Globus pallidus (tissue), 1 donor: ENCODE data around the gene CYP2A6.
"Not testable (repeated sequence)": the region's sequence is repeated elsewhere in the genome, so short reads cannot be mapped to it uniquely, and the experiment has no call there.

Experiments used
- DNase-seq: peaks from one replicate; pipeline ENCODE4 v3.0.0-alpha.2; 2015; ENCODE audit warnings: low spot score

CYP2A6 gene

DNA sequence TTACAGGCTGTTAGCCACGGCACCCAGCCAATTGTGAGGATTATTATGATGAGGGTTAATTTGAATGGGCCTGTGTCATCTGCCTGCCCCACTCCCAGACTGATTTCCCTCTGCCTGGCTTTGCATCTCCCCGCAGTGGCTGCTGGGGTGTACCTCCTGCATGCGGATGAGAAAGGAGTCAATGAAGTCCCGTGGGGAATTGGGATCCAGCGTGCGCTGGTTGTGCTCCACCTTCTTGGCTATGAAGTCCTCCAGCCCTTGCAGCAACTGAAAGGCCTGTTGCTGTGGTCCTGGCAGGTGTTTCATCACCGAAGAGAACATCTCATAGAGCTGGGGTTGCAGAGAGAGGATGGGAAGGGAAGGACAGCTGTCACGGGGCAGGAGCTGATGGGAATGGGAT is 3.5 kb downstream of the CYP2A6 start:
- not testable (repeated sequence) for DNase-seq

DNA sequence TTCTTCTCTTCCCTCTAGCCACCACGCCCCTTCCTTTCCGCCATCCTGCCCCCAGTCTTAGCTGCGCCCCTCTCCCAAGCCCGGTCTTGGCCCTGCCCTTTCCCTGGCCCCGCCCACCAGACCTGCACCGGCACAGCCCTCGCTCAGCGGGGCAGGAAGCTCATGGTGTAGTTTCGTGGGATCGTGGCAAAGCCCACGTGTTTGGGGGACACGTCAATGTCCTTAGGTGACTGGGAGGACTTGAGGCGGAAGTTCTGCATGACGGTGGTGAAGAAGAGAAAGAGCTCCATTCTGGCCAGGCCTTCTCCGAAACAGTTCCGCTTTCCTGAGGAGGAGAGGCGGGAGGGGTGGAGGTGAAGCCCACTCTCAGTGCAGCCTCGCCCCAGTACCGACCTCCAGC is 6.6 kb downstream of the CYP2A6 start:
- not testable (repeated sequence) for DNase-seq

DNA sequence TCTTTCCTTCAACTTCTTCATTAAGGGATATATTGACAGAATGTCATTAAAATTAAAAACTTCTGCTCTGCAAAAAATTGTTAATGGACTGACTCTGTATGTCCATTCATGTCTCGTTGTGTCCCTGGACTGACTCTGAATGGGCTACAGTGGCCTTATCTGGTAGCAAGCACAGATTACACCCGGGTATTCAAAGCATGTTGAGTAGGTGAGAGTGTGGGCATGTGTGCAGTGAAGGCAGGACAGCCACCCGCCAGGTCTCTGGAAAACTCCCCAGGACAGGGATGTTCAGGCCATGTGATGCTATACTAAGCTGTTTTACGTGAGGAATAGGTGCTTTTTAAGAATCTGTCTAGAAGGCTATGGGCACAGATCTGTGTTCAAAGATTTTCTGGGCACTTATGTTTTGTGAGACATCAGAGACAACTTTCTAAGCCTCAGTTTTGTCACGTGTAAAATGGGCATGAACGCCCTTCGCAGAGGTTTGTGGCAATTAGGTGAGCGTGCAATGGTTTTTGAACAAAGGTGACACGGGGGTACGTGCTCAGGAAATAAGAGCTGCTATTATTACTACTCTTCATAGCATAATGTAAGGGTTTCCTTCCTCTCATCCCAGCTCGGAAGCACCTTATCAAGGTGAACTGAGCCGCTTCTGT is 7.1 kb downstream of the CYP2A6 start:
- not testable (repeated sequence) for DNase-seq

DNA sequence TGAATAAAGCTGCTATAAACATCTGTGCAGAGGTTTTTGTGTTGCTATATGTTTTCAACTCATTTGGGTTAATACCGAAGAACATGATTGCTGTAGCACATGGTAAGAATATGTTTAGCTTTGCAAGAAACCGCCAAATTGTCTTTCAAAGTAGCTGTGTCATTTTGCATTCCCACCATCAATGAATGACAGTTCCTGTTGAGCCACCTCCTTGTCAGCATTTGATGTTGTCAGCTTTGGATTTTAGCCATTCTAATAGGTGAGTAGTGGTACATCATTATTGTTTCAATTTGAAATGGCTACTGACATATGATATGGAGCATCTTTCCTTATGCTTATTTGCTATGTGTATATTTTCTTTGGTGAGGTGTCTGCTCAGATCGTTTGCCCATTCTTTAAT is 8.2 kb downstream of the CYP2A6 start:
- DNase-seq: not testable (repeated sequence)

DNA sequence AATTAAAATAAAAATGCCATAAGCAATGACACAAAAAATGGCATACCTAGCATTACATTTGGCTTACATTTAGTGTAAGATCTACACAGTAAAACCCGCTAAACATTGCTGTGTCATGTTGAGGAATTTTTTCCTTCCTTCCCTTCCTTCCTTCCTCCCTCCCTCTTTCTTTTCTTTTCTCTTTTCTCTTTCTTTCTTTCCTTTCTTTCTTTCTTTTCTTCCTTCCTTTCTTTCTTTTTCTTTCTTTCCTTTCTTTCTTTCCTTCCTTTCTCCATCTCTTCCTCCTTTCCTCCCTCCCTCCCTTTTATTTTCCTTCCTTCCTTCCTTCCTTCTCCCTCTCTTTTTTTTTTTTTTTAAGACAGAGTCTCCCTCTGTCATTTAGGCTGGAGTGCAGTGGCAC is 11.8 kb downstream of the CYP2A6 start:
- not testable (repeated sequence) for DNase-seq

DNA sequence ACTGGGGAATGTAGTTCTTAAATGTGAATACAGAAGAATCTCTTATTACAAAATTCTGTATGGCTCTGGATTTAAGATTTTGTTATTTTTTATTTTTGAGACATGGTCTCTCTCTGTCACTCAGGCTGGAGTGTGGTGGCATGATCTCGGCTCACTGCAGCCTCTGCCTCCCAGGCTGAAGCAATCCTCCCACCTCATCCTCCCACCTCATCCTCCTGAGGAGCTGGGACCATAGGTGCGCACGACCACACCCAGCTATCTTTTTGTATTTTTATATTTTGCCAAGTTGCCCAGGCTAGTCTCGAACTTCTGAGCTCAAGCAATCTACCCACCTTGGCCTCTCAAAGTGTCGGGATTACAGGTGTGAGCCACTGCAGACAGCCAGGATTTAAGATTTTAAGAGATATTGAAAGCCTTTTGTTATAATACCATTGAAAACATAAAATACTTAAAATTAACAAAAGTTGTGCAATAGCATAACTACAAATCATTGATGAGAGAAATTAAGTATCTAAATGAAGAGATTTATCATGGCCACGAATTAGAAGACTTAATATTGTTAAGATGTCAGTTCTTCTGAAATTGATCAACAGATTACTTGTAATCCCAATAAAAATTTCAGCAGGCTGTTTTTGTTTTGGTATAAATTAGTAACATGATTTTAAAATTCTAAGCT is 13.4 kb downstream of the CYP2A6 start:
- DNase-seq: no peak

DNA sequence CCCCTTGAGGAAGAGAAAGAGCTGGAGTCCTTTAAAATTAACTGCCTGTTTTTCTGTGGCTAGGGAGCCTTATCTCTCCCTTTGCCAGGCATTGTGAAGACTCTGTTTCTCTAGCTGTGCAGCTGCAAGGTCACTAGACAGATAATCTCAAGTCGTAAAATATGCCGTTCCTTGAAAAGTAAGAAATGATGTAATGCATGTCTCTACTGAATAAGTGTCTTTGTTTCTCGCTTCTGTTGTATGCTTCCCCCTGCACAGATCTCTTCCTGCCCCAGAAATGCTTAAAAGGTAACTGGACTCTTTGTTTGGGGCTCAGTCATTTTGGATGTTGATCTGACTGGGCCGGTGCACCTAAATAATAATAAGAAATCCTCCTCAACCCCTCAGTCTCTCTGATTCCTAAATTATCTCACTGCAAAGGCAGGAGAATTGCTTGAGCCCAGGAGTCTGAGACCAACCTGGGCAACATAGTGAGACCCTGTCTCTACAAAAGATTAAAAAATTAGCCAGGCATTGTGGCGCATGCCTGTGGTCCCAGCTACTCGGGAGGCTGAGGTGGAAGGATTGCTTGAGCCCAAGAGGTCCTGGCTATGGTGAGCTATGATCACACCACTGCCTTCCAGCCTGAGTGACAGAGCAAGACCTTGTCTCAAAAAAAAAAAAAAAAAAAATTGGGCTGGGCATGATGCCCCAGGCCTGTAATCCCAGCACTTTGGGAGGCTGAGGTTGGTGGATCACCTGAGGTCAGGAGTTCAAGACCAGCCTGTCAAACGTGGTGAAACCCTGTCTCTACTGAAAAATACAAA is 16.3 kb downstream of the CYP2A6 start:
- DNase-seq: not testable (repeated sequence)

DNA sequence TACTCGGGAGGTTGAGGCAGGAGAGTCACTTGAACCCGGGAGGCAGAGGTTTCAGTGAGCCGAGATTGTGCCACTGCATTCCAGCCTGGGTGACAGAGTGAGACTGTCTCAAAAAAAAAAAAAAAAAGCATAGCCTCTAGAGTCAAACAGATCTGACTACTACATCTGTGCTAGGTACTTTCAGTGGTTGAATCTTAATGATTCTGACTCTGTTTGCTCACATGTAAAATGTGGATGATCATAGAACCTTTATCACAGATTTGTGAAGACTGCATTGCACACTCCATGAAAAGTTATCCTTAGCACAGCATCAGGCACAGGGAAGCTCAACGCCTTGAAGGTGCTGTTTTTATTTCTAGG is 17.8 kb downstream of the CYP2A6 start:
- not testable (repeated sequence) for DNase-seq

DNA sequence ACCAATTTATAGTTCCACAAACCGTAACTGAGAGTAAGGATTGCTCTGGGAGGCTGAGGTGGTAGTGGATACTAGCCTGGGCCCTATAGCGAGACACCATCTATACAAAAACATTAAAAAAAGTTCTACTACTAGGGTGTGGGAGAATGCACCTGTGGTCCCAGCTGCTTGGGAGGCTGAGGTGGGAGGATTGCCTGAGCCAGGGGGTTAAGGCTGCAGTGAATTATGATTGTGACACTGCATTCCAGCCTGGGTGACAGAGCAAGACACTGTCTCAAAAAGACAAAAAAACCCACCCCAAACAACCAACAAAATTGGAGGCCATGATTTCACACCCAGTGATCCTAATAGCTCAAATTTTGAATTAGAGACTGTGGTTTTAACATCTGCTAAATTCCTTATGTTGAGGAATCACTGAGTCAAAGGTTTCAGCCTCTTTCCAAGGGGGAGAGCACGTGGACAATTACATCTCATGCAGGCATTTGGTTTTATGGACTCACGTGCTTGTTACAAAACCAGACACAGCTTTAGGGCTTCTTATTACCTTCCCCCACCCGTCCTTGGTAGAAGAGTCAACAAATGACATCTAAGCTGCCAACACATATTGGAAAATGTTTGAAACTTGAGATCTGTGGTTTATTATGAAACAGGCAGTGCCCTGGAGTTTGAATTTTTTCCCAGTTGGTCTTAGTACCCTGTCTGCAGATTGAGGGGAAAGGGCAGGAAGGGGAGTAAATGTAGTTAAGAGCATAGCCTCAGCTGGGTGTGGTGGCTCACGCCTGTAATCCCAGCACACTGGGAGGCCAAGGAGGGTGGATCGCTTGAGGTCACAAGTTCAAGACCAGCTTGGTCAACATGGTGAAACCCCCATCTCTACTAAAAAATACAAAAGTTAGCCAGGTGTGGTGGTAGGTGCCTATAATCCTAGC is 18.5 kb downstream of the CYP2A6 start:
- DNase-seq: no peak

DNA sequence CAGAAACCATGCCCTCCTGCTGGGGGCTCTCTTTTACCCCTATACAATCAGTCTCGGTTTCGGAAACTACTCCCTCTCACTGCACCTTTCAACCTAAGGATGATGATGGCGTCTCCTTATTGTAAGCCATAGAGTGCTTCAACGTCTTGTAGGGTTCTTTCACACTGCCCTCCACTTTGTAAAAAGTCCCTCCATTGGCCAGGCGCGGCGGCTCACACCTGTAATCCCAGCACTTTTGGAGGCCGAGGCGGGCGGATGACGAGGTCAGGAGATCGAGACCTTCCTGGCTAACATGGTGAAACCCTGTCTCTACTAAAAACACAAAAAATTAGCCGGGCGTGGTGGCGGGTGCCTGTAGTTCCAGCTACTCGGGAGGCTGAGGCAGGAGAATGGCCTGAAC is 19.5 kb downstream of the CYP2A6 start:
- not testable (repeated sequence) for DNase-seq

DNA sequence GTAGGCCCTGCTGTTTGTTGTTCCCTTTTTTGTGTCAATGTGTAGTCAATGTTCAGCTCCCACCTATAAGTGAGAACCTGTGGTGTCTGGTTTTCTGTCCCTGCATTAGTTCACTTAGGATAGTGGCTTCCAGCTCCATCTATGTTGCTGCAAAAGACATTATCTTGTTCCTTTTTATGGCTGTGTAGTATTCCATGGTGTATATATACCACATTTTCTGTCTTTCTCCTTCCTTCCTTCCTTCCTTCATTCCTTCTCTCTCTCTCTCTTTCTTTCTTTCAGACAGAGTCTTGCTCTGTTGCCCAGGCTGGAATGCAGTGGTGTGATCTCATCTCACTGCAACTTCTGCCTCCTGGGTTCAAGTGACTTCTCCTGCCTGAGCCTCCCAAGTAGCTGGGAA is 21.0 kb downstream of the CYP2A6 start:
- no peak for DNase-seq

DNA sequence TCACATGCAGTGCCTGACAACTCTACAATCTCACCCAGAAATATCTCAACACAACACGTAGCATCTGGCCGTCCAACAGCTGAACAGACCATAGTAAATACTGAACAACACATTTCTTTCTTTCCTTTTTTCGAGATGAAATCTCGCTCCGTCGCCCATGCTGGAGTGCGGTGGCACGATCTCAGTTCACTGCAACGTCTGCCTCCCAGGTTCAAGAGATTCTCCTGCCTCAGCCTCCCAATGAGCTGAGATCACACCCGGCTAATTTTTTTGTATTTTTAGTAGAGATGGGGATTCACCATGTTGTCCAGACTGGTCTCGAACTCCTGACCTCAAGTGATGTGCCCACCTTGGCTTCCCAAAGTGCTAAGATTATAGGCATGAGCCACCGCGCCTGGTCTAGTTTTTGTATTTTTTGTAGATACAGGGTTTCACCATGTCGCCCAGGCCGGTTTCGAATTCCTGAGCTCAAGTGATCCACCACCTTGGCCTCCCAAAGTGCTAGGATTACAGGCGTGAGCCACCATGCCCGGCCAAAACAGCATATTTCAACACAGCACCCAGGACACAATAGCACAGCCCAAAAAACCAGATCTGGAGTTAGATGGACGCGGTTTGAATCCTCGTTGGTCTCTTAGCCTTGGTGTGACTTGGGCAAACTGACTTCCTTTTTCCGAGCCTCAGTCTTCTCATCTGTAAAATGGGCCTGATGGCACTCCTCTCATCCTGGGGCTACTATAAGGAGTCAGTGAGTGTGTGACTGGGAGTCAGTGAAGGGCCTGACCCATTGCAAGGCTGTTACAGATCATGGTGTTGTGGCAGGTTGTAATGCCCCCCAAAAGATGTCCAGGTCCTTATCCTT is 22.6 kb downstream of the CYP2A6 start:
- DNase-seq: no peak

DNA sequence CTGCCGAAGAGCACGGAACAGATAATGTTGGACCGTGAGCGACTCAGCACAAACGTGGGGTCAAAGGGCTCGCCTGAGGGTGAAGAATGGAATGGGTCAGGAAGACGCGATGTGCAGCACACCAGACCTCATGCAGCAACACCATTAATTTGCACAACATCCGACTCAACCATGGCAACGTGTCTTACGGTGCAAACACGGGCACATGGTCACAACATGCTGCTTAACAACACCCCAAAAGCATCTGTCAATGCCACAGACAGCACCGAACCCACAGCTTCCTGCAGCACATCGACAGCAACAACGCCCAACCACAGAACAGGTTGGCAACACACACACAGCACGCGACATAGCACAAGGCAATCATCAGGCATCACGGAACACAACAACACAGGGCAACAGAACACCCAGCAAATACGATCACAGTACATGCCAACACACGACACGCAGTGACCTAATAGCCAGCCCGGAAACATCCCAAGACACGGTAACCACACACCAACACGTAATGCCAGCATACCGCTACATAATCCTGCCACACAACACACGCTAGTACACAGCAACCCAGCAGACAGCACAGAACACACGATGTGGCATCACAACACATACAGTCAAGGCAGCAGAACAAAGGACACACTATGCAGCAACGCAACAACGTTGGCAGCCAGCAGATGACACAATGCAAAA is 23.4 kb downstream of the CYP2A6 start:
- peak; percentile 67 for DNase-seq

DNA sequence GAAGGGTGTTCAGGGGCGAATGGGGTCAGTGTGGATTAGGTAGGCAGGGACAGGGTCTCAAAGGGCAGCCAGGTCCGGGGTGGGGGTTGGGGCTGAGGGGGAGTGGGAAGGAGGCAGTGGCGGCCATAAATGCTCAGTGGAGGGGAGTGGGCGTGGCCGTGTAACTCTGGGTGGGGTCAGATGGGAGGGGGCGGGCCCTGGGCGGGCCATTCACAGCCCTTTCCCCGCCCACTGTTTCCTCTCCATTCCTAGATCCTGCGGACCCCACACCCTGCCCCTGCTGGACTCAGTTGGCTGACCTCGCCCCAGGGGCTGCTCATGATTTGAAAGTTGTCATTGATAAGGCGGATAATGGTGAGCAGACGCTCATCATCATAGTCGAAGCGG is 23.9 kb downstream of the CYP2A6 start:
- not testable (repeated sequence) for DNase-seq

DNA sequence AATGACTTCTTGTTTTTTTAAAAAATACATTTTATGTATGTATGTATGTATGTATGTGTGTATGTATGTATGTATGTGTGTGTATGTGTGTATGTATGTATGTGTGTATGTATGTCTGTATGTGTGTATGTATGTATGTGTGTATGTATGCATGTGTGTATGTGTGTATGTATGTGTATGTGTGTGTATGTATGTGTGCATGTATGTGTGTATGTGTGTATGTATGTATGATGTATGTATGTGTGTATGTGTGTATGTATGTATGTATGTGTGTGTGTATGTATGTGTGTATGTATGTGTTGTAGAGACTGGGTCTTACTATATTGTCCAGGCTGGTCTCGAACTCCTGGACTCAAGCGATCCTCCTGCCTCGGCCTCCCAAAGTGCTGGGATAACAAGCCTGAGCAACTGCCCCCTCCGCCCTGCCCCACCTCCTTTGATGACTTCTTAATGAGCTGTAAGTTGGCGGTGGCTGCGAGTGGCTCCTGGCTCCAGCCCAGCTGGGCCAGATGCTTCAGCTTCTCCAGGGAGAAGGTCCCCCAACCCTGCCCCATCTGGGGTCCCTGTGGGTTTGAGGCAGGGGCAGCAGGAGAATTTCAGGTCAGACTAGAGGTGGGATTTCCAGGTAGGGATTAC is 24.7 kb downstream of the CYP2A6 start:
- not testable (repeated sequence) for DNase-seq

DNA sequence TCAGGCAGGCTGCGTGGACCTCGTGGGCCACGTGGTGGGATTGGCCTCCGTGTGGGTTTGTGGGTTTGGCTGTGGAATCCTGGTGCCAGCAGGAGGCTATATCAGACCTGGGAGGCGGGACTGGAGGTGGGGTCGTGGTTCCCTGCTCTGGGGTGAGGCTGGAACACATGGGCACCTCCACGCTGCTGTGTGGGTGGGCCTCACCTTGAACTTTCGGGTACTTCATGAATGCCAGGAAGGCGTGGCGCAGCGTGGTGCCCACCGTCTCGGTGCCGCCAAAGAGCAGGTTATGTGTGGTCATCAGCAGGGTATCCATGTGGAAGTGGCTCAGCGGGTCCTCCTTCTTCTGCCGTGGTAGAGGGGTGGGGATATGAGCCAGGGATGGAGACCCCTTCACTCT is 25.3 kb downstream of the CYP2A6 start:
- DNase-seq: not testable (repeated sequence)

DNA sequence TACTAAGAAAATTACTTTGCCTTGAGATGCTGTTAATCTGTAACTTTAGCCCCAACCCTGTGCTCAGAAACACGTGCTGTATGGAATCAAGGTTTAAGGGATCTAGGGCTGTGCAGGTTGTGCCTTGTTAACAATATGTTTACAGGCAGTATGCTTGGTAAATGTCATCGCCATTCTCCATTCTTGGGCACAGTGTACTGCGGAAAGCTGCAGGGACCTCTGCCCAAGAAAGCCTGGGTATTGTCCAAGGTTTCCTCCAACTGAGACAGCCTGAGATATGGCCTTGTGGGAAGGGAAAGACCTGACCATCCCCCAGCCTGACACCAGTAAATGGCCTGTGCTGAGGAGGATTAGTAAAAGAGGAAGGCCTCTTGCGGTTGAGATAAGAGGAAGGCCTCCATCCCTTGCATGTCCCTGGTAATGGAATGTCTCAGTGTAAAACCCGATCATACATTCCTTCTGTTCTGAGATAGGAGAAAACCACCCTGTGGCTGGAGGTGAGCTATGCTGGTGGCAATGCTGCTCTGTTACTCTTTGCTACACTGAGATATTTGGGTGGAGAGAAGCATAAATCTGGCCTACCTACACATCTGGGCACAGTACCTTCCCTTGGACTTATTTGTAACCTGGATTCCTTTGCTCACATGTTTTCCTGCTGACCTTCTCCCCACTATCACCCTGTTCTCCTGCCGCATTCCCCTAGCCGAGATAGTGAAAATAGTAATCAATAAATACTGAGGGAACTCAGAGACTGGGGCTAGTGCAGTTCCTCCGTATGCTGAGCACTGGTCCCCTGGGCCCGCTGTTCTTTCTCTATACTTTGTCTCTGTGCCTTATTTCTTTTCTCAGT is 27.3 kb downstream of the CYP2A6 start:
- DNase-seq: peak; percentile 34

DNA sequence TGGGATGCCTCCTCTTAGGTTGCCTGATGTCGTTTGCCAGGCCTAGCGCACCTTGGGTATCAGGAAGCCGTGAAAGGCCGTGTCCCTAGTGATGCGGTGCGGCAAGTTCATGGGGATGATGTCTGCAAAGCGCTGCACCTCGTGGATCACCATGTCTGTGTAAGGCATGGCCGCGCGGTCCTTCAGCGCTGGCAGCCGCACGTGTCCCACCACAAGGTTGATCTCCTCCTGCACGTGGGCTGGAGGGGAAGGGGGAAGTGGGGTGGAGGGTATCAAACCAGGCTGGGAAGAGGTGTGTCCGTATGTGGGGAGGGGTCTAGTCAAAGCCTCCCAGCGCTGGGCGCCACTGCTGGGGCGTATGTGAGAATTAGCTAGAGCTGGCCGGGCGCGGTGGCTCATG is 28.1 kb downstream of the CYP2A6 start:
- DNase-seq: no peak
